B cell (primary cell): ENCODE results near the gene ALG1L2.

Source experiments
- EZH2 ChIP-seq: IDR thresholded peaks from 2 replicates; pipeline ENCODE4 v1.6.1; 2012; ENCODE audit warnings: borderline replicate concordance, low read depth, mild to moderate bottlenecking, moderate library complexity, low read length; ENCODE audit not compliant: insufficient read depth, poor library complexity, severe bottlenecking
- TF ChIP-seq, protein P1 (sequence below): fragments of 200-600 bp; IDR thresholded peaks from one replicate; pipeline ENCODE4 v1.8.0; 2022; ENCODE audit warnings: antibody characterized with exemption, mild to moderate bottlenecking

- TF ChIP-seq, protein P1, sequence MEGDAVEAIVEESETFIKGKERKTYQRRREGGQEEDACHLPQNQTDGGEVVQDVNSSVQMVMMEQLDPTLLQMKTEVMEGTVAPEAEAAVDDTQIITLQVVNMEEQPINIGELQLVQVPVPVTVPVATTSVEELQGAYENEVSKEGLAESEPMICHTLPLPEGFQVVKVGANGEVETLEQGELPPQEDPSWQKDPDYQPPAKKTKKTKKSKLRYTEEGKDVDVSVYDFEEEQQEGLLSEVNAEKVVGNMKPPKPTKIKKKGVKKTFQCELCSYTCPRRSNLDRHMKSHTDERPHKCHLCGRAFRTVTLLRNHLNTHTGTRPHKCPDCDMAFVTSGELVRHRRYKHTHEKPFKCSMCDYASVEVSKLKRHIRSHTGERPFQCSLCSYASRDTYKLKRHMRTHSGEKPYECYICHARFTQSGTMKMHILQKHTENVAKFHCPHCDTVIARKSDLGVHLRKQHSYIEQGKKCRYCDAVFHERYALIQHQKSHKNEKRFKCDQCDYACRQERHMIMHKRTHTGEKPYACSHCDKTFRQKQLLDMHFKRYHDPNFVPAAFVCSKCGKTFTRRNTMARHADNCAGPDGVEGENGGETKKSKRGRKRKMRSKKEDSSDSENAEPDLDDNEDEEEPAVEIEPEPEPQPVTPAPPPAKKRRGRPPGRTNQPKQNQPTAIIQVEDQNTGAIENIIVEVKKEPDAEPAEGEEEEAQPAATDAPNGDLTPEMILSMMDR = no peak
- TF ChIP-seq EZH2 = no peak
These were observed 4.0 kb upstream of the ALG1L2 start for GRCh38 chr3:130077636-130078035.
